Muscle of back (tissue), 11 donors: ENCODE measurements around the gene LARGE2. TPM values are rescaled to one million over a fixed set of nuclear protein-coding genes. Genes with fewer than 3 reads are reported as not detected.
A peak's percentile ranks its signal among the peaks of the same experiment; 100 is the strongest.
"Not testable (repeated sequence)": the region's sequence is repeated elsewhere in the genome, so short reads cannot be mapped to it uniquely, and the experiment has no call there.

Experiments used
- DNase-seq, 3 donors: peaks; one replicate each; pipeline versions ENCODE4 v3.0.0 to v3.0.0-alpha.2; 2013
- polyA plus RNA-seq, 10 donors: library from polyadenylated mRNA; unstranded; fragments of 120-200 nt; gene quantifications; one replicate each; pipeline ENCODE4 v1.2.1, GENCODE V29; 2013; ENCODE audit not compliant: insufficient read length in 10 of 10

The LARGE2 gene
- polyA plus RNA-seq, 10 donors: 0.25 to 7.3 (median 0.48) TPM

- DNase-seq: no peak
Observed at GRCh38 chr11:45895553-45896259, 26.8 kb upstream of the LARGE2 start.

GRCh38 chr11:45896422-45896984 is 26.0 kb upstream of the LARGE2 start:
- DNase-seq: peak; percentile 54 to 80 (median 65)

- DNase-seq: no peak
Observed at GRCh38 chr11:45897556-45897955, 24.9 kb upstream of the LARGE2 start.

- DNase-seq: no peak
Observed at GRCh38 chr11:45899086-45899447, 23.4 kb upstream of the LARGE2 start.

- peak; percentile 83 to 96 (median 94) for DNase-seq
Observed at GRCh38 chr11:45899448-45900174, 22.8 kb upstream of the LARGE2 start.

GRCh38 chr11:45900175-45900800 is 22.2 kb upstream of the LARGE2 start:
- DNase-seq: peak in 1 of 3 donors; percentile 62

GRCh38 chr11:45900916-45901617 is 21.4 kb upstream of the LARGE2 start:
- DNase-seq: peak in 1 of 3 donors; percentile 53

GRCh38 chr11:45901626-45902025 is 20.8 kb upstream of the LARGE2 start:
- DNase-seq: no peak

- DNase-seq: no peak
Observed at GRCh38 chr11:45902452-45903380, 19.7 kb upstream of the LARGE2 start.

- DNase-seq: no peak
Observed at GRCh38 chr11:45904309-45904915, 18.0 kb upstream of the LARGE2 start.

- no peak for DNase-seq
Observed at GRCh38 chr11:45905095-45905494, 17.4 kb upstream of the LARGE2 start.

GRCh38 chr11:45905576-45905975 is 16.9 kb upstream of the LARGE2 start:
- not testable (repeated sequence) for DNase-seq

- DNase-seq: peak in 1 of 3 donors; percentile 18
Observed at GRCh38 chr11:45906096-45906682, 16.3 kb upstream of the LARGE2 start.

GRCh38 chr11:45906965-45907611 is 15.4 kb upstream of the LARGE2 start, which contains the start of gene FREY1:
Gene FREY1 (minus strand): TSS chr11:45907271. CDS start chr11:45907245, 26 bp downstream.
- peak in 1 of 3 donors; percentile 22 for DNase-seq

- peak in 1 of 3 donors; percentile 19 for DNase-seq
Observed at GRCh38 chr11:45907911-45908370, 14.5 kb upstream of the LARGE2 start.

GRCh38 chr11:45909594-45910475 is 12.6 kb upstream of the LARGE2 start:
- no peak for DNase-seq

GRCh38 chr11:45910623-45911022 is 11.8 kb upstream of the LARGE2 start:
- no peak for DNase-seq

GRCh38 chr11:45913514-45913913 is 8.9 kb upstream of the LARGE2 start:
- DNase-seq: no peak
